ENCODE measurements around the gene RPS17.
"Not testable (repeated sequence)": the region's sequence is repeated elsewhere in the genome, so short reads cannot be mapped to it uniquely, and the experiment has no call there.

Gene RPS17

GRCh38 chr15:82545478-82545877, 5.2 kb upstream of the RPS17 start:
- no peak for DNase-seq (ENCODE audit: low spot score)

GRCh38 chr15:82545002-82545401, 4.7 kb upstream of the RPS17 start:
- DNase-seq (ENCODE audit: low spot score): no peak

- no peak for DNase-seq (ENCODE audit: low spot score)
Observed at GRCh38 chr15:82544431-82544830, 4.2 kb upstream of the RPS17 start.

GRCh38 chr15:82543160-82543559, 2.9 kb upstream of the RPS17 start:
- DNase-seq (ENCODE audit: low spot score): peak; percentile 39

GRCh38 chr15:82540984-82541431, 751 bp upstream of the RPS17 start:
- peak; percentile 45 for DNase-seq (ENCODE audit: low spot score)

- DNase-seq (ENCODE audit: low spot score): no peak
Observed at GRCh38 chr15:82539691-82540054, 584 bp downstream of the RPS17 start.

- DNase-seq (ENCODE audit: low spot score): no peak
Observed at GRCh38 chr15:82538961-82539690, 1.1 kb downstream of the RPS17 start.

- no peak for DNase-seq (ENCODE audit: low spot score)
Observed at GRCh38 chr15:82537351-82537908, 2.8 kb downstream of the RPS17 start.

- DNase-seq (ENCODE audit: low spot score): no peak
Observed at GRCh38 chr15:82536409-82537350, 3.6 kb downstream of the RPS17 start.

- no peak for DNase-seq (ENCODE audit: low spot score)
Observed at GRCh38 chr15:82535566-82536408, 4.5 kb downstream of the RPS17 start.

- not testable (repeated sequence) for DNase-seq (ENCODE audit: low spot score)
Observed at GRCh38 chr15:82535151-82535550, 5.1 kb downstream of the RPS17 start.

GRCh38 chr15:82534457-82534861, 5.8 kb downstream of the RPS17 start:
- DNase-seq (ENCODE audit: low spot score): not testable (repeated sequence)

- DNase-seq (ENCODE audit: low spot score): no peak
Observed at GRCh38 chr15:82533801-82534200, 6.5 kb downstream of the RPS17 start.

- no peak for DNase-seq (ENCODE audit: low spot score)
Observed at GRCh38 chr15:82532991-82533481, 7.2 kb downstream of the RPS17 start.

GRCh38 chr15:82532383-82532990, 7.8 kb downstream of the RPS17 start:
- DNase-seq (ENCODE audit: low spot score): no peak

- DNase-seq (ENCODE audit: low spot score): no peak
Observed at GRCh38 chr15:82531496-82532382, 8.5 kb downstream of the RPS17 start.

- peak; percentile 70 for DNase-seq (ENCODE audit: low spot score)
Observed at GRCh38 chr15:82530606-82531379, 9.5 kb downstream of the RPS17 start.

GRCh38 chr15:82530006-82530405, 10.3 kb downstream of the RPS17 start:
- no peak for DNase-seq (ENCODE audit: low spot score)

- not testable (repeated sequence) for DNase-seq (ENCODE audit: low spot score)
Observed at GRCh38 chr15:82513587-82513986, 26.7 kb downstream of the RPS17 start.

Measured in iPS-NIHi11 (cell line).